ENCODE results near the gene LATS1.
"Not testable (repeated sequence)": the region's sequence is repeated elsewhere in the genome, so short reads cannot be mapped to it uniquely, and the experiment has no call there.

LATS1 gene

DNA sequence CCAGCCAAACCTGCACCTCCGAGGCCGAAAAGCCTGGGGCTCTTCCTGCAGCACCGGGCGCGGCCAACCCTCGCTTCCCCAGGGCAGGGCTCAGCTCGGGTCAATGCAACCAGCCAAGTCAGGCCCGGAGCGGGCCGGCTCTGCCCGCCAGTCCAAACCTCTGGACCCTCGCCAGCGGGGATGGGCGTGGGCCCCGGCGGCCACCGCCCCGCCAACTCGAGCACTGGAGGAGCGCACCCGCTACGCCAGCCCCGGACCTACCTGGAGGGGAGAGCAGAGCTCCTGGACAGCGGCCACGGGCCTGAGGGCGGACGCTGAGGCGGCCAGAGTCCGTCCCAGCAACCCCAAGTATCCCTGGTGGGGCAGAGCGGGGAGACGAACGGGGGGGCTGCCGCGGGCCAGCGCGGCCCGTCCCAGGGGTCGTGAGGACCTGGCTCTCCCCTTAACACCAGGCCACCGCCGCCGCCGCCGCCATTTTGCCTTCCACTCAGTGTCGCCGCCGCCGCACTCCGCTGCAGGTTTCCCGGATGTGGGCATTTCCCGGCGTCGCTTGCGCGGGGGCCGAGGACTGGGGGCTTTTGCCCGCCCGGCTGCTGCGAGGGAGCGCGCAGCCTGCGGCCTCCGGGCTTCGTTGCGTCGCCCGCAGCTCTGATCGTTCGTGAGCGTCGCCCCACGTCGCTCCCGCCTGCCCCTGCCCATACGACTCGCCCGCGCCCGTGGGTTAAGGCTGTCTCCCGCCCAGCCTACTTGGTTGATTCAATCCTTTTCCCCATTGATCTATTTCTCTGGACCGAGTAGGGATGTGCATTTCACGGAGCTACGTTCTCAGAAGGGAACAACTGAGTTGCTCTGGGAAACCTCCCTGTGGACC is at the start of gene LATS1:
Gene LATS1, minus strand, starts transcription at position 514 of the 871 bp plus-strand sequence. CDS start 15,975 bp downstream, outside the sequence.
- peak; percentile 76 to 93 for DNase-seq

DNA sequence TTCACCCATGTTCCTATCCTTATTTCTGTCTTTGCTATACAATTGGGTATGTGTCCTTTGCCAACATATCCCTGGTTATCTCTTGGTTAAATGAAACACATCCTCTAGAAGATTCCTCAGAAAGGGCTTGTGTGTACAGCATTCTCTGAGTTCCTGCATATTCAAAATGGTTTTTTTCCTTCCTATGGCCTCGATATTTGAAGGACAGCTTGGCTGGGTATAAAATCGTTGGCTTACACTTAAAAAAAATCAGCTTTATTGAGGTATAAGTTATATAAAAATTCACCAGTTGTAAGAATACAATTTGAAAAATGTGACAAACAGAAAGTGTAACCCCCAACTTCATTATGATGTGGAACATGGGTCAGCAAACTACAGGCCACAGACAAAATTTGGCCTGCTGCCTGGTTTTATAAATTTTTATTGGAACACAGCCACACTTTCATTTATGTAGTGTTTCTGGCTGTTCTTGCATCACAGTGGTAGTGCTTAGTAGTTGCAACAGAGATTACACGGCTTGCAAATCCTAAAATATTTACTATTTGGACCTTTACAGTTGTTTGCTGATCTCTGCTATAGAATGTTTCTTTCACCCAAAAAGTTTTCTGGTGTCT is 48.4 kb upstream of the LATS1 start:
- DNase-seq: no peak

DNA sequence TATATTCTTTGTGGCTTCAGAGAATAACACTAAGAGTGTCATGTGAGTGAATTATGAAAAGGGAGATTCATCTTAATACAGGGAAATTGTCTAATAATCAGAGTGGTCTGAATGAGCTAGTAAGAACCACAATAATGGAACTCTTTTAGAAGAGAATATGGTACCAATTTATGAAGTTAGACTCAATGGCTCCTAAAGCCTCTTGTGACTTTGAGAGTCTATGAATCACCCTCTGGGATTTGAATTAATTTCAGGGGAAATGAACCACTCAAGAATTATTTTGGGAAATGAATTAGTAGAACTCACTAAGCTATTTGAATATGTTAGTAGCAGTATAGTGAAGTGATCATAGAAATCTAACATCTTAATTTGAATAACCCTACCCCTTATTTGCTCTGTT is 46.0 kb upstream of the LATS1 start:
- DNase-seq: no peak

DNA sequence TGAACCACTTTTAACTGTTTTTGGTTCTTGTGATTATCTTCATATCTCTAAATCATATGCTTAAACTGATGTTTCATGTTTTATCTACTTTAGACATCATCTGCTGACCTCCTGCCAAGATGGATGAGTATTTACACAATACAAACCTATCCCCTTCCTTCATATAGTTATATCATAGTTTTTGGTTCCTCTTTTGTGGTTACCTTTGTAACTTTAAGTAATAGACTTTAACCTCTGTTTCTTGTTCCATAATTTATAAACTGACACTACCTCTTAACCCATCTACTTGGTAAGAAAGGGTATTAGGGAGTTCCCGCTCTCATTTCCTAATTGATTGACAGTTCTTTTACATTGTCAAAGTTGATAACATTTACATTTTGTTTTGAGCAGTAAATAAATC is 43.5 kb upstream of the LATS1 start:
- no peak for DNase-seq

DNA sequence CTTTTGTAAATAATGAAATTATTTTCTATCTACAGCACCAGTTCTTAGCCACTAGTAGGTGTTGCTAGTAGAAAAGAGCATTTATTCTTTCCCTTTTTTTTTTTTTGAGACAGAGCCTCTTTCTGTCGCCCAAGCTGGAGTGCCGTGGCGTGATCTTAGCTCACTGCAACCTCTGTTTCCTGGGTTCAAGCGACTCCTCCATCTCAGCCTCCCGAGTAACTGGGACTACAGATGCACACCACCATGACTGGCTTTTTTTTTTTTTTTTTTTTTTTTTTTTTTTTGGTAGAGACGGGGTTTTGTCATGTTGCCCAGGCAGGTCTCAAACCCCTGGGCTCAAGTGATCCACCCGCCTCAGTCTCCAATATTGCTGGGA is 38.3 kb upstream of the LATS1 start:
- DNase-seq: no peak

DNA sequence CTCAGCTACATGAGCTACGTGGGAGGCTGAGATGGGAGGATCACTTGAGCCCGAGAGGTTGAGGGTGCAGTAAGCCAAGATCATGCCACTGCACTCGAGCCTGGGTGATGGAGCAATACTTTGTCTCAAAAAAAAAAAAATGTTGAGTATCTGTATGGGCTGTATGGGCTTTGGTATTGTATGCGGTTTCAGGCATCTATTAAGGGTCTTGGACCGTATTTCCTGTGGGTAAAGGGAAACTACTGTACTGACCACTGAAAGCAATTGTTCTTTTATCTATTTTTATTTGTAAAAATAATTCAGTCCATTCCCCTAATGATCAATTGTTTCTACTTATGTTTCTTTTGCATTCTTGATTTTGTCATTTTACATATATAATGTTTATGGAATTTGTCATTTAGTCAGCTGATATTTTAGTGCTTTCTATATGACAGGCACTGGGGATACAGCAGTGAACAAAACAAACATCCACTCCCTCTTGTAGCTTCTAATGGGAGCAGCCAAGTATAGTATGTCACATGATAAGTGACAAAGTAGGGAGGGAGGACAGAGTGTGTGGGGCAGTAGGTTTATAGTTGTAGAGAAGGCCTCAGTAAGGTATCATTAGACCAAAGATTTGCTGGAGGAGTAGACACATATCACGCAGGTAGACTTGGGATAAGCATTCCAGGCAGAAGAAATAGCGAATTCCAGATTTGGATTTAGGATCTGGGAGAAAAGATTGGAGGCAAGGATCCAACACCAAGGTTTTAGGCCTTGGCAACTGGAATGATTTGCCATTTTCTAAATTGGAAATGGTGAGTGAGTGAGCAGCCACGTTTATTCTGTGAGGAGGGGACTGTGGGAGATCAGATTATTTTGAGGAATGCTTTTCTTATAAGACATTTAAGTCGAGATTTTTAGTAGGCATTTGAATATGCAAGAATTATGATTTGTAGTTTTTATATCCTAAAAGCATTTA is 37.7 kb upstream of the LATS1 start:
- no peak for DNase-seq

DNA sequence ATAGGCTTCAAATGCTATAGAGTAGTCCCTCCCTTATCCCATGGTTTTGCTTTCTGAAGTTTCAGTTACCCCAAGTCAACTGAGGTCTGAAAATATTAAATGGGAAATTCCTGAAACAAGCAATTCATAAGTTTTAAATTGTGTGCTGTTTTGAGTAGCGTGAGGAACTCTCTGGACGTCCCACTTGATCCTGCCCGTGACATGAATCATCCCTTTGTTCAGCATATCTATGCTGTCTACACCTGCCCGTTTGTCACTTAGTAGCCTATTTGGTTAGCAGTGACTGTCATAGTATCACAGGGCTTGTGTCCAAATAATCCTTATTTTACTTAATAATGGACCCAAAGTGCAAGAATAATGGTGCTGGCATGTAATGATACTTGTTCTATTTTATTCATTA is 36.6 kb upstream of the LATS1 start:
- no peak for DNase-seq

DNA sequence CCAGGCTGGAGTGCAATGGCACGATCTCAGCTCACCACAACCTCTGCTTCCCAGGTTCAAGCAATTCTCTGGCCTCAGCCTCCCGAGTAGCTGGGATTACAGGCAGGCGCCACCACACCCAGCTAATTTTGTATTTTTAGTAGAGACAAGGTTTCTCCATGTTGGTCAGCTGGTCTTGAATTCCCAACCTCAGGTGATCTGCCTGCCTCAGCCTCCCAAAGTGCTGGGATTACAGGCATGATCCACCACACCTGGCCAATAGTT is 35.4 kb upstream of the LATS1 start:
- DNase-seq: not testable (repeated sequence)

DNA sequence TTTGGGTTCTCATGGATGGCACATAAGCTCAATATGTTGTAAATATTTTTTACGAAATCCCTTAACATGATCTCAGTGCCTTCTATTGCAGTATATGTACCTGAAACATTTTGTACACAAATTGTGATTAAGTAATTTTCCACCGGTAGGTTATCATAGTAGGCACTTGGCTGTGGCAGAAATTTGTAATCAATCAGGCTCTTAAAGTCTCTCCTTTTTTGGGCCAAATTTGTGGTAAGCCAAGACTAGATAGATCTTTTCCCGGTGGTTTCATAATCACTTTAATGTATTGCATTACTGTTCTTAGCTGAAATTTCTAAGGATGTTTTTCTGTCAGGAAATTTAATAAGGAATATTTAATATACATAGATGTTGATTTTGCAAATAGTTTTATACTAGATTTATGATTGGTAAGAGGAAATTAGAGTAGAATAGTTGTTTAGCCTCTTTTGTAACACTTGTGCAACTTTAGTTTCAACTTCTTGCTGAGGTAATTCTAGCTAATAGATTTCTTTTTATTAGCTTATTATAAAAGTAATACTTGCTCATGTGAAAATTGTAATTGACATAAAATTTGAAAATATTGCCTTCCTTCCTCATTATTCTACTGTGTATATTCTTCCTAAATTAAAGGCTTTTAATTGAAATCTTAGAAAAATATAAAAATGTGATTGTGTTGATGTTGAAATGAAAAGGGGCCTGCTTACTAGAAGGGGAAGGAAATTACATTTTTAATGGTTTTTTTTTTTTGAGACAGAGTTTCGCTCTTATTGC is 34.9 kb upstream of the LATS1 start:
- no peak for DNase-seq

DNA sequence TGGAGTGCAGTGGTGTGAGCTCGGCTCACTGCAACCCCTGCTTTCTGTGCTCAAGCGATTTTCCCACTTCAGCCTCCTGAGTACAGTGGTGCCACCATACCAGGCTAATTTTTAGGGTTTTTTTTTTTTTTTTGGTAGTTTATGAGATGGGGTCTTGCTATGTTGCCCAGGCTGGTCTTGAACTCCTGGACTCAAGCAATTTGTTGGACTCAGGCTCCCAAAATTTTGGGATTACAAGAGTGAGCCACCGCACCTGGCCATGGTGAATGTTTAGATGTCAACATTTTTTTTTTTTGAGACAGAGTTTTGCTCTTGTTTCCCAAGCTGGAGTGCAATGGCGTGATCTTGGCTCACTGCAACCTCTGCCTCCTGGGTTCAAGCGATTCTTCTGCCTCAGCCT is 34.0 kb upstream of the LATS1 start:
- DNase-seq: not testable (repeated sequence)

DNA sequence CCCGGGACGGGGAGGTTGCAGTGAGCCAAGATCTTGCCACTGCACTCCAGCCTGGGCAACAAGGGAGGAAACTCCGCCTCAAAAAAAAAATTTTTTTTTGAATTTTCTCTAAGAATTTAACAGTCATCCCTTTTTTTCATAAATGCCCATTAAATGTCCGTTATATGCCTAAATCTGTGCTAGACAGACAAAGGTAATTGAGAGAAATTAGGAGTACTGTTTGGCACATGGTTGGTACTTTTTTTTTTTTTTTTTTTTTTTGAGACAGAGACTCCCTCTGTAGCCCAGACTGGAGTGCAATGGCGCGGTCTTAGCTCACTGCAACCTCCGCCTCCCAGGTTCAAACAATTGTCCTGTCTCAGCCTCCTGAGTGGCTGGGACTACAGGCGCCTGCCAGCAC is 33.3 kb upstream of the LATS1 start:
- DNase-seq: no peak

DNA sequence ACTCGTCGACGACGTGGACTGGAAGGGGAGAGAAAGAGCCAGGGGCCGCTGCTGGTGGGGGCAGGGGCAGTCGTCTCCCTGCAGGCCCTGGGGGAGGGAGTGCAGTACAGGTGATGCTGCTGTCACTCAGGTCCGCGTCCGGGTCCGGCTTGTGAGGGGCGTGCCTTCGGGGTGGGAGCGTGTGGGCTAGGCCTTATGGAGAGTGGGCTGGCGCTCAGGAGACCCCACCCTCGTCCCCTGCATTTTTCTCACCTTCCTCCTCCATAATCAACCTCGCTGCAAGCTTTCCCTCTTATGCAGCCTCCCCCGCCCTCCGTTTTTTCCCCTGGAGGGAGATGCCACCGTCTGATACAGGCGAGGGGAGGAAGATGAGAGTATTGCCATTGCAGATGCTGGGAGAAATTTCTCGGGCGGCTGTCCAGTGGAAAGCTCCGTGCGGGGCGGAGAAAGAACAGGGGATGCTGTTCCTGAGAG is 32.3 kb upstream of the LATS1 start:
- DNase-seq: peak; percentile 76 to 80

DNA sequence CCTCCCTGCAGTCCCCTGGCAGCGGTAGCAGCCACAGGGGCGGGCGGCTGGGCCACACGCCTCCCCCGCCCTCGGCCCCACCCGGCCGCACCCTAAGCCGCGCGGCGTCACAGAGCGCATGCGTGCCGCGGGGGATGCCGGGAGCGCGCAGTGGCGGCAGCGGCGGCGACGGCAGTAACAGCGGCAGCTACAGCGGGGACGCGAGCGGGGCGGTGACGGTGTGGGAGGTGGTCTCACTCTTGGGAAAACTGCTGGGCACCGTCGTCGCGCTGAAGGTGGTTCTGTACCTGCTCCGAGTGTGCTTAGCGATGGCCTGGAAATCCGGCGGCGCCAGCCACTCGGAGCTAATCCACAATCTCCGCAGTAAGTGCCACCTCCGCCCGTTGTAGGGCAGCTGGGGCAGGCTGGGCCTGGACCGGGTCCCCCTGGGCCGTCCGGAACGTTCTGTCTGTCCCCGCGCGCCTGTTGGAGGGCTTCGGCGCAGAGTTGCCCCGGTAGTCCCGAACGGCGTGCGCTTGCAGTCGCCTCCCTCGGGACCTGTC is 31.8 kb upstream of the LATS1 start, which contains the start of gene PCMT1:
Gene PCMT1, plus strand, starts transcription at position 148 of the 542 bp plus-strand sequence. Its CDS starts 161 bp downstream, at position 309.
- peak; percentile 50 to 94 for DNase-seq

DNA sequence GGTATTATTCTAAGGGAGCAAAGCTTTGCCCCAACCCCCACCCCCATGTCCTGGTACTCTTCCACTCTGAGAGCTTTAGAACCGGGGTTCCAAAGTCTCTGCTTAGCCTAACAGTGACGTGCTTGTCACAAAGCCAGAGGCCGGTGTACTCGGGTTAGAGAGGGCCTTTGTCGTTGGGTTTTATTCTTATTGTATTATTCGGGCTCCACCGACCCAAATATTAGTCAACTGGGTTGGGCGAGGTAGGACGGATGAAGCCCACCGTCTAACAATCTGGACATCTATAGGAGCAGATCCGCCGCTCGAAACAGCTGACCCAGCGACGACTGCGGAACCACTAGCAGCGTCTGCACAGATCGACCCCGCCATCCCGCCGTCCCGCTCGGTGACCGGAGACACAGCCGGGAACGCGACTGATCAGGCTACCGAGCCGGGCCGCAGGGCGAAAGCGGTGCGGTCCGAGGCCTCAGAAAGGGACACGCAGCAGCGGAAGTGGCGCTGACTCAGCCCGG is 31.2 kb upstream of the LATS1 start:
- DNase-seq: not testable (repeated sequence)

DNA sequence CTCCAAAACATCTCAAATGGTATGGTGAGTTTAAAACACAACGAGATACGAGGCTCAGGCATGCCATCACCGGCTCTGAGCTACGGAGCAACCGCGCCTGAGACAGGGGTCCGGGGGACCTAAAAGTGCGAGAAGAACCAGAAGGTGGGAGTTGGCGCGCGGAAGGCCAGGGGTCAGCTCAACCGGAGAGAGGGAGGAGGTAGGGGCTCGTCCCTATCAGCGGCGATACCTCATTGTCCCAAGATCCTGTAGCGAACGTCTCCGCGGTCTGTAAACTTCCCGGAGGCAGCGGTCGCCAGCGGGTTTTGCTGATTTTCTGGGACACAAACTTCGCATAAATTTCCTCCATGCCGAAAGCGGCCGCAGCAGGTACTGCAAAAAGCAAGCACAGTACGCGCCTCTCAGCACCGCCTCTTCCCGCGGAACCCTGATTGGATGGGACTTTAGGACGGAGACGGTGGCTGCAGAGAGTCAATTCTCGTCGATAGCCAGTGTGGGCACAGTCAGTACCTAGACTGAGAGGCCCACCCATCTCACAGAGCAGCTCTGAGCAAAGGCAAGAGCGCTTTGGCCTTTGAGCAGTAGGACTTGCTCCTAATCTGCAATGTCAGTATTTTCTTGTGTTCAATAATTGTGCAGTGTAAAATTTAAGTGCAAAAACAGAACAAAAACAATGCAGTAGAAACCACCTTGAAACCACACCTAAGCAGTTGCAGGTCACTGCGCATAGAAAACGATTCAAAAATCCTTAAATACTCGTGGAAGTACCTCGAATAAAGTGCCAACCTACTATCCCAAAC is 28.4 kb upstream of the LATS1 start, which contains the start of gene NUP43:
Gene NUP43, minus strand, starts transcription at position 383 of the 800 bp plus-strand sequence. Its CDS starts 34 bp downstream, at position 349.
- peak; percentile 89 to 95 for DNase-seq

DNA sequence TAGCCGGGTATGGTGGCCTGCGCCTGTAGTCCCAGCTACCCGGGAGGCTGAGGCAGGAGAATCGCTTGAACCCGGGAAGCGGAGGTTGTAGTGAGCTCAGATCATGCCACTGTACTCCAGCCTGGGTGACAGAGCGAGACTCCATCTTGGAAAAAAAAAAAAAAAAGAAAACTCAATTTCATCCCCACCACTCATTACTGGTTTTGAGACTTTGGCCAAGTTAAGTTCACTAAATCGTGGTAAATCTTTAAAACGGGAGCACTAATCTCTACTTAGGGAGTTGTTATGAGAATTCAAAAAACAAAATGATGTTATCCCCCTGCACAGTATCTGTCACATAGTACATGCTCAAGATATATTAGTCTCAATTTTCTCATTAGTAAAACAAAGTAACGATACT is 27.4 kb upstream of the LATS1 start:
- not testable (repeated sequence) for DNase-seq

DNA sequence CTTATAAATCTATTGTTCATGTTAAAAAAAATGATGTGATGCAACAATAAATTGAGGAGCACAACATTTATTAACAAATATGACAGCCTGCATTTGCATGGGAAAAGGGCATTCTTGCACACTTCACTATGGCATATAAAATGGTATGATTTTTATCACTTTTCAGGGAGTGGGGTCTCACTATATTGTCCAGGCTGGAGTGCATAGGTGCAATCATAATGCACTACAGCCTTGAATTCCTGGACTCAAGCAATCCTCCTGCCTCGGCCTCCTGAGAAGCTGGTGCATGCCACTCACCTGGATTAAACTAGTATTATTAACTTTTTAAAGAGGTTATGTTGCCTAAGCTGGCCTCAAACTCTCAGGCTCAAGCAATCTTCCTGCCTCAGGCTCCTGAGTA is 17.0 kb upstream of the LATS1 start:
- DNase-seq: no peak

DNA sequence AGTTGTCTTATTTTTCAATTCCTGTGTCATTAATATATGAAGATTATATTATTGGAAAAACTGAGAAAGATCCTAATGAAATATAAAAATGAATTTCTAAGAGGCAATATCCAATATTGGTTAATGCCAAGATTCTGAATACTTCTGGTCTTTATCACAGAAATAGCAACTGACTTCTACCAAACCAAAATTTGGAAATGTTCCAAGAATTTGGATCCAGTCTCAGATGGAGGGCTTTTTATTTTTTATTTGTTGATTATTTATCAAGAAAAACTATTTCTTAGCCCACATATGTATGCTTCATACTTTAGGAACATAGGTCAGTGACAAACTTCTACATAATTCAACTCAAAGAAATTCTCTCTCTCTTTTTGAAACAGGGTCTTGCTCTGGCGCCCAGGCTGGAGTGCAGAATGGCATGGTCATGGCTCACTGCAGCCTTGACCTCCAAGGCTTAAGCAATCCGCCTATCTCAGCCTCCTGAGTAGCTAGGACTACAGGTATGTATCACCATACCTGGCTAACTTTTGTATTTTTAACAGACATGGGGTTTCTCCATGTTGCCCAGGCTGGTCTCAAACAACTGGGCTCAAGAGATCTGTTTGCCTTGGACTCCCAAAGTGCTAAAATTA is 15.3 kb upstream of the LATS1 start:
- DNase-seq: no peak

DNA sequence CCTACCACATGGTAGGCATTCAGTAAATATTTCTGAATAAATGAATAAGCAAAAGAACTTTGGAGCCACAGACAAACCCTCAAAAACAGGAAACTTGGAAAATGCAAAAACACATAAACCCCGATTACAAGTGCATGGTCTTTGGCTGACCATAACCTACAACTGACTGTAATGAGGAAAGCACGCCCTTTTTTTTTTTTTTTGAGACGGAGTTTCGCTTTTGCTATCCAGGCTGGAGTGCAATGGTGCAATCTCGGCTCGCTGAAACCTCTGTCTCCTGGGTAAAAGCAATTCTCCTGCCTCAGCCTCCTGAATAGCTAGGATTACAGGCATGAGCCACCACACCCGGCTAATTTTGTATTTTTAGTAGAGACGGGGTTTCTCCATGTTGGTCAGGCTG is 11.9 kb upstream of the LATS1 start:
- no peak for DNase-seq

DNA sequence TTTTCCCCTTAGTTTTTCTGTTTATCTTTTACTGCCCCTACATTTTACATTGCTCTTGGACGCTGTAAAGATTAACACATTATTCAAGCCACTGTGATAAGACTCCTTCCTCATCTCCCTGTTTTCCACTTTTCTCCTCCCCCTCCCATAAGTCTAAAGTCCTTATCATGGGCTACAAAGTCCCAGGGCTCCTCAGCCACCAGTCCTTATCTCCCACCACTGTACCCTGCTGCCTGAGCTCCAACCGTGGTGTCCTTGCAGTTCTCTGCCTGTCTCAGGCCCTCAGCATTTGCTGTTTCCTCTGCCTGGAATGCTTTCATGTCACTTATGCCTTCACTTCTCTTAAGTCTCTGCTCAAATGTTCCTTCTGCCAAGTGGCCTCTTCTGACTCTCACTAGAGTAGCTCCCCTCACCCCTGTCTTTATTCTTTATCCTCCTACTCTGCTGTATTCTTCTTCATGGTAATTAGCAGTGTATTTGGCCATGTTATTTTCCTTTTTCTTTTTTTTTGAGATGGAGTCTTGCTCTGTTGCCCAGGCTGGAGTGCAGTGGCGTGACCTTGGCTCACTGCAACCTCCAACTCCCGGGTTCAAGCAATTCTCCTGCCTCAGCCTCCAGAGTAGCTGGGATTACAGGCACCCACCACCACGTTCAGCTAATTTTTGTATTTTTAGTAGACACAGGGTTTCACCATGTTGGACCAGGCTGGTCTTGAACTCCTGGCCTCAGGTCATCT is 10.8 kb upstream of the LATS1 start:
- no peak for DNase-seq
